K562 (cell line): ENCODE measurements around the gene OR7C1. TPM values are rescaled to one million over a fixed set of nuclear protein-coding genes. Genes with fewer than 3 reads are reported as not detected.

Experiments
- PHB2 ChIP-seq: fragments of 450-650 bp; IDR thresholded peaks from 2 replicates; pipeline ENCODE4 v1.6.1; 2017; ENCODE audit warnings: low read depth
- RERE ChIP-seq: sonication (generic); formaldehyde crosslinking; IDR thresholded peaks from 2 replicates; pipeline ENCODE4 v1.8.0; 2023; ENCODE audit warnings: missing genetic modification reagents, mild to moderate bottlenecking, borderline replicate concordance
- THRB ChIP-seq: fragments of 450-650 bp; formaldehyde crosslinking; conservative IDR thresholded peaks from 2 replicates; pipeline ENCODE4 v1.4.0; 2022; ENCODE audit warnings: mild to moderate bottlenecking, missing genetic modification characterization
- ZNF436 ChIP-seq: fragments of 250-450, 450-650 bp; sonication (Bioruptor Pico); formaldehyde crosslinking; IDR thresholded peaks from 2 replicates; pipeline ENCODE4 v1.7.0; 2020; ENCODE audit warnings: mild to moderate bottlenecking
- polyA plus RNA-seq, 8 experiments: library from polyadenylated mRNA; depleted of rRNA in 4 of 8; stranded (reverse) in 5 of 8; unstranded in 3 of 8; fragments of >200 nt; fragmentation: Nextera tagmentation in 2 of 8; fragmentation: Illumina TruSeq in 1 of 8; extraction: Ambion mirVana in 2 of 8; extraction: Trizol in 1 of 8; gene quantifications; 2 replicates each; pipeline versions ENCODE4 v1.2.1 to v1.2.3, GENCODE V29; 2011 to 2014; ENCODE audit warnings: inconsistent platforms in 1 of 8, missing spikeins in 1 of 8
- total RNA-seq, 7 experiments: library from RNA; depleted of rRNA in 6 of 7; stranded (reverse); fragments of >200 nt in 6 of 7; fragmentation: Illumina TruSeq in 2 of 7; extraction: Trizol in 2 of 7; gene quantifications; 2 replicates each; pipeline versions ENCODE4 v1.2.1 to v1.2.3, GENCODE V29; 2011 to 2021; ENCODE audit warnings: low replicate concordance in 1 of 7

OR7C1 gene
- total and polyA plus RNA-seq, 9 of the 15 experiments (the other 6 are each of a cell fraction or from before 2014, with no cell fraction given): 0.01 to 0.18 (median 0.10) TPM; not detected in 1

GRCh38 chr19:14763497-14764145 is 71.4 kb downstream of the OR7C1 start (continued):
- TF ChIP-seq THRB (CRISPR knock-in tag): 0 out of 2 replicates have a peak, but pooled peaks have one; percentile 71
- no peak for TF ChIP-seq ZNF436 (CRISPR knock-in tag)
- TF ChIP-seq RERE (CRISPR knock-in tag): no peak
- TF ChIP-seq PHB2: no peak
- TF ChIP-seq, all 486 proteins: peak for 11
